Neural cell (in vitro differentiated cells): Measurements from ENCODE around the gene C2CD2L. TPM values are rescaled to one million over a fixed set of nuclear protein-coding genes. Genes with fewer than 3 reads are reported as not detected.

Experiments used
- H2AFZ ChIP-seq: fragments of 200-600, 300-800 bp; sonication (generic), shearing (Covaris generic); 2 replicates; pipeline ENCODE4 v1.6.0; 2014; ENCODE audit warnings: low read depth, mild to moderate bottlenecking, antibody characterized with exemption, low read length, moderate library complexity
- H3F3A ChIP-seq: fragments of 200-600 bp; shearing (Covaris generic); 2 replicates; pipeline ENCODE4 v1.6.1; 2016; ENCODE audit warnings: mild to moderate bottlenecking, moderate library complexity, mixed read lengths, antibody characterized with exemption, low read length; ENCODE audit not compliant: insufficient read depth, poor library complexity, severe bottlenecking
- H3K27ac ChIP-seq: fragments of 200-600, 300-800 bp; sonication (generic), shearing (Covaris generic); 2 replicates; pipeline ENCODE4 v1.5.1; 2014; ENCODE audit warnings: mild to moderate bottlenecking, low read length, moderate library complexity
- H3K27me3 ChIP-seq: fragments of 300-800, 200-600 bp; sonication (generic), shearing (Covaris generic); 2 replicates; pipeline ENCODE4 v1.6.0; 2014; ENCODE audit warnings: mild to moderate bottlenecking, low read depth, low read length, moderate library complexity; ENCODE audit not compliant: insufficient read depth
- H3K36me3 ChIP-seq: fragments of 300-800, 200-600 bp; sonication (generic), shearing (Covaris generic); 2 replicates; pipeline ENCODE4 v1.5.1; 2014; ENCODE audit warnings: mild to moderate bottlenecking, antibody characterized with exemption, low read length, moderate library complexity; ENCODE audit not compliant: insufficient read depth
- H3K4me2 ChIP-seq: fragments of 300-800, 200-600 bp; sonication (generic), shearing (Covaris generic); 2 replicates; pipeline ENCODE4 v1.6.0; 2014; ENCODE audit warnings: mild to moderate bottlenecking, low read length
- H3K4me3 ChIP-seq: fragments of 300-800, 200-600 bp; sonication (generic), shearing (Covaris generic); 2 replicates; pipeline ENCODE4 v1.5.1; 2014; ENCODE audit warnings: mild to moderate bottlenecking, low read length, moderate library complexity
- H3K79me2 ChIP-seq: fragments of 200-600 bp; shearing (Covaris generic); replicated peaks from 2 replicates; pipeline ENCODE4 v1.6.0; 2014; ENCODE audit warnings: mild to moderate bottlenecking, low read length, moderate library complexity; ENCODE audit not compliant: insufficient read depth
- H3K9ac ChIP-seq: fragments of 300-800, 200-600 bp; sonication (generic), shearing (Covaris generic); 2 replicates; pipeline ENCODE4 v1.6.1; 2016; ENCODE audit warnings: mild to moderate bottlenecking, low read length, mixed read lengths
- H3K9me2 ChIP-seq: fragments of 200-600 bp; shearing (Covaris generic); 2 replicates; pipeline ENCODE4 v1.6.1; 2016; ENCODE audit warnings: mild to moderate bottlenecking, low read length, mixed read lengths; ENCODE audit not compliant: insufficient read depth
- H3K9me3 ChIP-seq: fragments of 200-600, 300-800 bp; sonication (generic), shearing (Covaris generic); 2 replicates; pipeline ENCODE4 v1.6.1; 2016; ENCODE audit warnings: mild to moderate bottlenecking, mixed run types, low read length, moderate library complexity, mixed read lengths
- H4K20me1 ChIP-seq: fragments of 200-600 bp; shearing (Covaris generic); 2 replicates; pipeline ENCODE4 v1.6.1; 2016; ENCODE audit warnings: mild to moderate bottlenecking, mixed run types; ENCODE audit not compliant: insufficient read depth
- CTCF ChIP-seq: fragments of 450-650 bp; IDR thresholded peaks from 2 replicates; pipeline ENCODE4 v1.5.1; 2014; ENCODE audit warnings: antibody characterized with exemption, mild to moderate bottlenecking, moderate library complexity; ENCODE audit not compliant: poor library complexity, severe bottlenecking
- EP300 ChIP-seq: fragments of 450-650 bp; conservative IDR thresholded peaks from 2 replicates; pipeline ENCODE4 v1.6.1; 2014; ENCODE audit warnings: antibody characterized with exemption, mild to moderate bottlenecking, moderate library complexity; ENCODE audit not compliant: poor library complexity, severe bottlenecking
- MXI1 ChIP-seq: fragments of 450-650 bp; conservative IDR thresholded peaks from 2 replicates; pipeline ENCODE4 v1.6.1; 2014; ENCODE audit warnings: antibody characterized with exemption, mild to moderate bottlenecking; ENCODE audit not compliant: poor library complexity, severe bottlenecking
- POLR2AphosphoS5 ChIP-seq: IDR thresholded peaks from 2 replicates; pipeline ENCODE4 v1.6.1; 2012
- RAD21 ChIP-seq: fragments of 450-650 bp; conservative IDR thresholded peaks from 2 replicates; pipeline ENCODE4 v1.6.1; 2014; ENCODE audit warnings: antibody characterized with exemption, mild to moderate bottlenecking, moderate library complexity
- REST ChIP-seq: IDR thresholded peaks from 2 replicates; pipeline ENCODE4 v1.6.1; 2012; ENCODE audit warnings: borderline replicate concordance
- SMC3 ChIP-seq: fragments of 450-650 bp; conservative IDR thresholded peaks from 2 replicates; pipeline ENCODE4 v1.6.1; 2014; ENCODE audit warnings: antibody characterized with exemption, mild to moderate bottlenecking, moderate library complexity; ENCODE audit not compliant: poor library complexity
- TAF1 ChIP-seq: IDR thresholded peaks from 2 replicates; pipeline ENCODE4 v1.6.1; 2012; ENCODE audit warnings: low read depth
- polyA plus RNA-seq: library from polyadenylated mRNA; depleted of rRNA; stranded (reverse); fragments of >200 nt; gene quantifications from 2 replicates; pipeline ENCODE4 v1.2.3, GENCODE V29; 2014

The C2CD2L gene
- polyA plus RNA-seq, 1 donor from 2014 or later = 13.6 TPM

GRCh38 chr11:119167933-119168332 is 60.8 kb downstream of the C2CD2L start:
- H2AFZ ChIP-seq = no peak overlapping the region
- H3K4me3 ChIP-seq = no peak overlapping the region
- TF ChIP-seq POLR2AphosphoS5 = no peak
- TF ChIP-seq RAD21 = no peak
- no peak for TF ChIP-seq EP300
- TF ChIP-seq MXI1 = no peak
- TF ChIP-seq CTCF = no peak
- TF ChIP-seq TAF1 = no peak
- TF ChIP-seq SMC3 = no peak
- no peak for TF ChIP-seq REST
- H3K27me3 ChIP-seq = peaks cover 13% of the 10 kb centered on the region
- H3K9me2 ChIP-seq = no peaks in the 10 kb centered on the region
- no peak overlapping the region for H3K27ac ChIP-seq
- no peaks in the 10 kb centered on the region for H3K36me3 ChIP-seq
- no peaks in the 10 kb centered on the region for H3K9me3 ChIP-seq
- no peak overlapping the region for H3K4me2 ChIP-seq
- H3K9ac ChIP-seq = no peak overlapping the region
- H4K20me1 ChIP-seq = no peaks in the 10 kb centered on the region
- no peaks in the 10 kb centered on the region for H3K79me2 ChIP-seq
- H3F3A ChIP-seq = no peaks in the 10 kb centered on the region

Other genes starting within 250 kb of the C2CD2L start
- gene CXCR5, start 223.5 kb upstream of the C2CD2L start, polyA plus RNA-seq = not detected in 2 replicates
- gene BCL9L, start 181.4 kb upstream of the C2CD2L start, polyA plus RNA-seq = 1.1 and 1.5 TPM in 2 replicates
- 0.38 TPM in 1 of 2 replicates, not detected in the other for gene UPK2, start 151.0 kb upstream of the C2CD2L start, polyA plus RNA-seq
- gene FOXR1, start 135.6 kb upstream of the C2CD2L start, polyA plus RNA-seq = not detected in 2 replicates
- gene CENATAC, start 109.2 kb upstream of the C2CD2L start, polyA plus RNA-seq = 69.9 and 70.3 TPM in 2 replicates
- 1,615 and 1,728 TPM in 2 replicates for gene RPS25, start 89.0 kb upstream of the C2CD2L start, polyA plus RNA-seq
- gene TRAPPC4, start 88.6 kb upstream of the C2CD2L start, polyA plus RNA-seq = 271 and 276 TPM in 2 replicates
- gene SLC37A4, start 76.5 kb upstream of the C2CD2L start, polyA plus RNA-seq = 23.5 and 25.8 TPM in 2 replicates
- gene HYOU1, start 50.1 kb upstream of the C2CD2L start, polyA plus RNA-seq = 68.4 and 74.6 TPM in 2 replicates
- 24.1 and 24.8 TPM in 2 replicates for gene VPS11, start 39.5 kb upstream of the C2CD2L start, polyA plus RNA-seq
- 12.7 and 15.9 TPM in 2 replicates for gene HMBS, start 22.5 kb upstream of the C2CD2L start, polyA plus RNA-seq
- 9.8 and 27.0 TPM in 2 replicates for gene DPAGT1, start 5.5 kb upstream of the C2CD2L start, polyA plus RNA-seq
- 50.0 and 58.8 TPM in 2 replicates for gene HINFP, start 14.2 kb downstream of the C2CD2L start, polyA plus RNA-seq
- gene ABCG4, start 41.7 kb downstream of the C2CD2L start, polyA plus RNA-seq = 1.5 and 3.0 TPM in 2 replicates
- gene NLRX1, start 61.4 kb downstream of the C2CD2L start, polyA plus RNA-seq = 0.60 and 1.6 TPM in 2 replicates
- not detected in 2 replicates for gene NHERF4, start 78.1 kb downstream of the C2CD2L start, polyA plus RNA-seq
- gene CBL, start 99.0 kb downstream of the C2CD2L start, polyA plus RNA-seq = 10.5 and 10.7 TPM in 2 replicates
- gene MCAM, start 209.8 kb downstream of the C2CD2L start, polyA plus RNA-seq = 7.5 and 12.5 TPM in 2 replicates
- gene RNF26, start 227.2 kb downstream of the C2CD2L start, polyA plus RNA-seq = 1.9 and 2.6 TPM in 2 replicates
- not detected in 2 replicates for gene C1QTNF5, start 233.5 kb downstream of the C2CD2L start, polyA plus RNA-seq
- gene MFRP, start 239.4 kb downstream of the C2CD2L start, polyA plus RNA-seq = not detected in 2 replicates